GM10248 (cell line): ENCODE results near the gene ELP4.

Experiments
- CTCF ChIA-PET: fragments of 300-600 bp; sonication (Branson Sonifier 250); formaldehyde crosslinking; extraction: SDS; loops from one replicate; lab custom pipeline; 2021; ENCODE audit warnings: antibody characterized with exemption; lab: Yijun Ruan, JAX
- POLR2A ChIA-PET: fragments of 350-650 bp; sonication (Branson Sonifier 250); formaldehyde crosslinking; extraction: SDS; loops from one replicate; lab custom pipeline; 2020; ENCODE audit warnings: antibody characterized with exemption; lab: Yijun Ruan, JAX
- DNase-seq: peaks from one replicate; pipeline ENCODE4 v3.0.0; 2012; ENCODE audit errors: extremely low spot score
- TF ChIP-seq, protein P1 (sequence below): IDR thresholded peaks from 2 replicates; pipeline ENCODE4 v1.5.1; 2012; ENCODE audit warnings: mild to moderate bottlenecking, low read depth; ENCODE audit errors: extremely low read depth, missing control alignments, control extremely low read depth

The ELP4 gene

DNA sequence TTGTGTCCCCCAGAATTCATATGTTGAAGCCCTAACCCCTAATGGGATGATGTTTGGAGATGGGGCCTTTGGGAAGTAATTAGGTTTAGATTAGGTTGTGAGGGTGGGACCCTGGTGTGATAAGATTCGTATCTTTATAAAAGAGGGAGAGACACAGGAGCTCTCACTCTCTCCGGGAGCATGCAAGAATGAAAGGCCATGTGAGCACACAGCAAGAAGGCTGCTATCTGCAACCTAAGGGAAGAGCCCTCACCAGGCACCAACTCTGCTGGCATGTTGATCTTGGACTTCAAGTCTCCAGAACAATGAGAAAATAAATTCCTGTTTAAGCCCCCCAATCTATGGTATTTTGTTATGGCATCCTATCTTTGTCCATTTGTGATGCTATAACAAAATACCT is 97.3 kb downstream of the ELP4 start:
- ChIA-PET POLR2A (no interaction called here), CTCF (interaction anchor here (1.7 to 1.9 kb wide), 2 partner anchors 18 to 34 kb away, joined by 4 to 5 read pairs; no protein-coding TSS in a partner anchor)
- no peak for DNase-seq
- TF ChIP-seq, protein P1, sequence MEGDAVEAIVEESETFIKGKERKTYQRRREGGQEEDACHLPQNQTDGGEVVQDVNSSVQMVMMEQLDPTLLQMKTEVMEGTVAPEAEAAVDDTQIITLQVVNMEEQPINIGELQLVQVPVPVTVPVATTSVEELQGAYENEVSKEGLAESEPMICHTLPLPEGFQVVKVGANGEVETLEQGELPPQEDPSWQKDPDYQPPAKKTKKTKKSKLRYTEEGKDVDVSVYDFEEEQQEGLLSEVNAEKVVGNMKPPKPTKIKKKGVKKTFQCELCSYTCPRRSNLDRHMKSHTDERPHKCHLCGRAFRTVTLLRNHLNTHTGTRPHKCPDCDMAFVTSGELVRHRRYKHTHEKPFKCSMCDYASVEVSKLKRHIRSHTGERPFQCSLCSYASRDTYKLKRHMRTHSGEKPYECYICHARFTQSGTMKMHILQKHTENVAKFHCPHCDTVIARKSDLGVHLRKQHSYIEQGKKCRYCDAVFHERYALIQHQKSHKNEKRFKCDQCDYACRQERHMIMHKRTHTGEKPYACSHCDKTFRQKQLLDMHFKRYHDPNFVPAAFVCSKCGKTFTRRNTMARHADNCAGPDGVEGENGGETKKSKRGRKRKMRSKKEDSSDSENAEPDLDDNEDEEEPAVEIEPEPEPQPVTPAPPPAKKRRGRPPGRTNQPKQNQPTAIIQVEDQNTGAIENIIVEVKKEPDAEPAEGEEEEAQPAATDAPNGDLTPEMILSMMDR: no peak

DNA sequence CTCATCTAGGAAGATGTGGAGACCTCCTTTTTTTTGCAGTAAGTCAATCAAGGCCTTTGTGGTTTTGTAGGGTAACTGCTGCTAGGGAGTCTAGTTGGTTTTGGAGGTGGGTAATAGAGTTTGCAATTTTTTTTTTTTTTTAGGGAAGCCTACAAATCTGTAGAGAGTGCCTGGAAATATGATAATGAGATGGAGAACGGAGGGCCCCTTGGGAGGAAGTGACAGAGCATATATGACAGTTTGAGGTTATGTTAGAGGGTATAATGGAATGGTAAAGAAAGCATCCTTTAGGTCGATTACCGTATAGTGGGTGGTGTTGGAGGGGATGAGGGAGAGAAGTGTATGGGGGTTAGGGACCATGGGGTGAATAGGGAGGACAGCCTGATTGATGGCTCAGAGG is 98.3 kb downstream of the ELP4 start:
- TF ChIP-seq, protein P1: no peak
- ChIA-PET CTCF (interaction anchor here (1.7 to 1.9 kb wide), 2 partner anchors 19 to 33 kb away, joined by 4 to 5 read pairs; no protein-coding TSS in a partner anchor), POLR2A (no interaction called here)
- no peak for DNase-seq

DNA sequence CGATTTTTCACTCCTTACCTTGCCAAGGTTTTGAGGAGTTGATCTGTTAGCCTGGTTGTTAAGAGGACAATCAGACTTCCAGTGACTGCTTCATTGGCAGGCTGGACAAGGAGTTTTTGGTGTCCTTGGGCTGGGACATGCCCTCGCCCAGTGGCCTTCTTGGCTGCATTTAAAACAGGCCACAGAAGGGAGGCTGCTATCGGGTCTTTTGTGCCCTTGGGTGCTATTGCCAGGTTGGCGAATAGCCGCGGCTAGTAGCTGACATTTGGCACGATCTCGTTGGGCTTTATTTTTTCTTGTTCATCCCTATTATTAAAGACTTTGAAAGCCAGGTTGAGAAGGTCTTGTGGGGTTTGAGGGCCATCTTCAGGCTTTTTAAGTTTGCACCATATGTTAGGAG is 99.4 kb downstream of the ELP4 start:
- no peak for DNase-seq
- ChIA-PET POLR2A (no interaction called here), CTCF (no interaction called here)
- TF ChIP-seq, protein P1: no peak

DNA sequence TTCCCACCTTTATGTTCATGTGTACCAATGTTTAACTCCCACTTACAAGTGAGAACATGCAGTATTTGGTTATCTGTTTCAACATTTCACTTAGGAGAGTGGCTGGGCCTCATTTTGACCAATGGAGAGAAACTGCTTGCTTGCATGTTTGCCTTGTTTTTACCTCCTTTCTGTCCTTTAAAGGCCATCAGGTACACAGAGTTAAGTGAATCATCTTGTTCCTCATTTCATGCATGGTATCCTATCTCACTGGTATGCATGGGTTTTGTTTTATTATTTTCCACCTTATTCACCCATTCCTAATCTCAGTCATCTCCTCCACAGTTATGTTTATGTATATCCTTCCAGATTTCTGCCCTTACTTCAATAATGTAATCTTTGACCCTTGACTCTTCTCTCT is 101.0 kb downstream of the ELP4 start:
- no peak for DNase-seq
- ChIA-PET CTCF (no interaction called here), POLR2A (no interaction called here)
- TF ChIP-seq, protein P1: no peak

DNA sequence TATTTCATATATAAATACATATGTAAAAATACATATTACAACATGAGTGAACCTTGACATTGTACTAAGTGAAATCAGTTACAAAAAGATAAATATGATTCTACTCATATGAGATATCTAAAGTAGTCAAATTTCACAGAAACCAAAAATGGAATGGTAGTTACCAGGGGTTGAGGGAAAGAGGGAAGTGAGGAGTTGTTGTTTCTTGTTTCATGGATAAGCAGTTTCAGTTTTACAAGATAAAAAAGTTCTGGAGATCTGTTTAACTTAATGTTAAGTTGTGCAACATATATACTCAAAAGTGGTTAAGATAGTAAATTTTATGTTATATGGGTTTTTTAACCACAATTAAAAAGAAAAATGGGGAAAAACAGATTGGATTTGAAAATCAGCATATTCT is 107.7 kb downstream of the ELP4 start:
- TF ChIP-seq, protein P1: no peak
- DNase-seq: no peak
- ChIA-PET POLR2A (no interaction called here), CTCF (no interaction called here)

DNA sequence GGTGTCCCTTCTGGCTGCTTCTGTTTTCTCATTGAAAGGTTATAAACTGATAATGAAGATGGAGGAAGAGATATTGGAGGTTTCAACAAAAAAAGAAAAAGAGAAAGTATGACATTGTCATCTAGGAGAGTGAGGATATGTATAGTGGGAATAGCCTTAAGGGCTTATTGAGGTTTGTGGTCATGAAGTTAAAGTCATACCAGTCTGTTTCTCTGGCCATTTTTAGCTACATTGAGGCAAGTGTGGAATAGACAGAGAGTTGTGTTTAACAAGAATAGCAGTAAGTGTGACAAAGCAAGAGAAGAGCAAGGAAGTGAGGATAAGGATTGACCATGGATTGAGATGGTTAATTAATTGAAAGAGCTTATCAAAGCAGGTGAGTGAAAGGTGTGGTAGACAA is 110.4 kb downstream of the ELP4 start:
- CTCF ChIA-PET: no interaction called here
- POLR2A ChIA-PET: no interaction called here
- no peak for DNase-seq
- TF ChIP-seq, protein P1: no peak

DNA sequence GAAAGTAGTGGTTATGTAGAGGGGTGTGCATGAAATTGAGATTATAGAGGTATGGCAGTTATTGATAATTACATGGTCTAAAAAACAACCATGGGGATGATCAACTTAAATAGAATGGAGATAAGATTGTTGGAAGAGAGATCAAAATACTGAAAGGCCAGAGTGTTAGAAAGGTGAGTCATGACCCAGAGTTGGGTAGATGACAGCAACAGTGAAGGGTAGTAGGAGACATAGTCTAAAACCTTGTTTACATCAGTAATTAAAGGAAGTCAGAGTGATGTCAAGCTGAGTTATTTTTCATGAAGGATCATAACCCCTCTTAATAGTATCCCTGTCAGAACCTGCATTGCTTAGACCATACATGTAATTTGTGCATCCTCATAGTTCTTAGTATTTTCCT is 110.9 kb downstream of the ELP4 start:
- no peak for DNase-seq
- TF ChIP-seq, protein P1: no peak
- POLR2A ChIA-PET: no interaction called here
- CTCF ChIA-PET: no interaction called here
